HG02852 (cell line): ENCODE results near the gene CACNA2D2.

Source experiments
- ATAC-seq: cut with Tn5 transposase; IDR thresholded peaks from one replicate; pipeline ENCODE4 v1.9.1; 2021; ENCODE audit warnings: mild to moderate bottlenecking, moderate library complexity; ENCODE audit not compliant: unreplicated experiment

Gene CACNA2D2

GRCh38 chr3:50503504-50504342 is at the start of gene CACNA2D2:
TSS of gene CACNA2D2 (minus strand) at chr3:50503634. CDS start at chr3:50503423, 211 bp downstream.
- ATAC-seq = no peak

- ATAC-seq = no peak
Observed at GRCh38 chr3:50552598-50552997, 49.2 kb upstream of the CACNA2D2 start.

- ATAC-seq = no peak
Observed at GRCh38 chr3:50551681-50552435, 48.4 kb upstream of the CACNA2D2 start.

DNA sequence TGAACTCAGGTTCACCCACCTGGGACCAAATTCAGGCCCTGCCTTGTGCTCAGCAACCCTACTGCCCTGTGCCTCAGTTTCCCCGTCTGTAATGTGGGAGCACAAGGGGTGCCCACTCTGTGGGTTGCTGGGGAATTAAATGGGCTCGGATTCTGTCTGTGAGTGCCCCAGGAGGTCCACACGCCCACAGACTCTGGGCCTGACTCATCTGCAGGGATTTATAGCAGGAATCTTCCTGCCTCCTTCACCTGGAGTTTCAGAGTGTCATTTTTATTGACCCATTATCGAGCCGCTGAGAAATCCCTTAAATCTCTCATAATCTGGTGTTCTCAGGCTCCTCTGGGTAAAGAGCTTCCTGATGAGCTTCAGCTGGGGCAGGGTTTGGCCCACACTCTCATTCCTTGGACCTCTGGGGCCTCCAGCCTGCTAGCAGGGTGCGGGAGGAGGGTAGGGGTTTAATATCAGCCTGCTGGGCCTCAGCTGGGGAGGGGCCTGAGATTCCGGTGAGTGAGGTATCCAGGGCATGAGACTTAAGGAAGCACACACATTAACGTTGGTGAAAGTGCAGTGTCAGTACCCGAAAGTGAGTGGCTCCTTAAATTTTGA is 47.7 kb upstream of the CACNA2D2 start:
- no peak for ATAC-seq

GRCh38 chr3:50550079-50550736 is 46.8 kb upstream of the CACNA2D2 start:
- no peak for ATAC-seq

- ATAC-seq = no peak
Observed at GRCh38 chr3:50549226-50549625, 45.8 kb upstream of the CACNA2D2 start.

DNA sequence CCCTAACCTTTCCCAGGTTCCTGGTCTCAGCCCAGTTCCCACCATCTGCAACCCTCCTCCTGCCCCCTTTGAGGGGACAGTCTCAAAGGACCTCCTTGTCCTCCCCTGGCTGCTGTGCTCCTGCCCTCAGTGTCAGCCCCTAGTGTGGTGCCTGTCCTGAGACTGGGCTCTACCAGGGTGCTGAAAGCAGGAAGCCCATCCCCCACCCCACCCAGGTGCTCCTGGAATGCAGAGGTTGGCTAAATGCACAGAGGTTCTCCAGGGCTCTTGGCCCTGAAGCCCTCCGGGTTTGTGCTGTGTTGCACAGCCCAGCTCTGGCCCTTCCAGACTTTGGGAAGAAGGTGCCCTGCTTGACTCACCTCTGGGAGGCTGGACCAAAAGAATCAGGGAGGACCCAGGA is 42.3 kb upstream of the CACNA2D2 start:
- ATAC-seq = no peak

- ATAC-seq = no peak
Observed at GRCh38 chr3:50542177-50543034, 39.0 kb upstream of the CACNA2D2 start.

- ATAC-seq = no peak
Observed at GRCh38 chr3:50539356-50540286, 36.2 kb upstream of the CACNA2D2 start.

DNA sequence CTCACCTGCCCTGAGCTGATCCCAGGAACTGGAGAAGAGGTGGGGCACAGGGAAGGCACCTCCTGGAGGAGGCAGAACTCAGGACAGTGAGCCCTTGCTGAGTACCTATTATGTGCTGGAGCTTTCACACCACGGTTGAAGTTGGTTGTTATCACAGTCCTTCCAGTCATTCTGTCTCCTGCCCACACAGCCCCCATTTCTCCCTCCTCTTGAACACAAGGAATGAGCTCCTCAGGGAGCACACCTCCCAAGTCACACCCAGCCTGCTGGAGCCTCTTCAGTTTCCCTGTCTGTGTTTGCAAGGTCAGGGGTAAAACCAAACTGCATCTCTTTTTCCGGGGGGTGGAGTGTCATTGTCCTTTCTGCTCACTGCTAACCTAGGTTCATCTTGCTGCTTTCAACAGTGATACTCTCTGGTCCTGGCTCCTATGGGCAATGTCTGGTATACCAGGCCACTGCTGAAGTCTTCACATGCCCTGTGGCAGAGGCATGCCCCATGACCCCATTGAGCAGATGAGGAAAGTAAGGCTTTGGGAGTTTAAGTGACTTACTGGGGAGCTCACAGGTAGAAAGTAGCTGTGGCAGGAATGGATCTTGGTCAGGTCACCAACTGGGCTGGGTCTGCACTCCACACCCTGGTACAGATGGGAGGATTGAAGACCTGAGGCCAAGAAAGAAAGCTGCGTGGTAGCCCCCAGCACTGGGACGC is 34.1 kb upstream of the CACNA2D2 start:
- no peak for ATAC-seq

- no peak for ATAC-seq
Observed at GRCh38 chr3:50536471-50537180, 33.2 kb upstream of the CACNA2D2 start.

GRCh38 chr3:50534681-50535330 is 31.4 kb upstream of the CACNA2D2 start:
- ATAC-seq = no peak

DNA sequence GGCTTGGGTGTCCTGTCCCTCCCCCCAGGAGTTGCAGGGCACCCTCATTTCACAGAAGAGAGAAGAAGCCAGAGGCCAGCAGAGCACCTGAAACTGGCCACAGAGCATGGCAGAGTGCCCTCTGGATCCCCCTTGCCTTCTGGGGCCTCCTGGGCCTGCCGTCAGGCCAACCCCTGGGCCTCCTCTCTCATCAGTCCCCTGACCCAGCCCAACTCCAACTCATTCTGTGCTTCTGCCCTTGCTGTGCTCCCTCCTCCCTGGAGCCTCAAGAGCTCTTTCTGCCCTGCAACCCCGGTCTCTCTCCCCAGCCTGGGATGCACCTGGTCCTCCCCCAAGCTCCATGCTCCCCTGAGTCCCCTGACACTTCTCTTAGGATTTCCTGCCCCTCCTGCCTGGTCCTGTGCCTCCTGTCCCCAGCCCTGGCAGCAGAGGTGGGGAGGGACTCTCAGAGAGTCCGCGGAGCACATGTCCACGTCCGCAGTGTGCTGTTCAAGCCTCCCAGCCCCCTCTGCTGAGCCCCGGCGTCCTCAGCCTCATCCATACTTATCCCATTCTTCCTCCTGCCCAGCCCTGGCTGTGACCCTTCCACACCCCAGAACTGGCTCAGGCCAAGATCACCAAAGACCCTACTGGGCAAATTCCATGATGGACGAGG is 30.5 kb upstream of the CACNA2D2 start:
- ATAC-seq = no peak

GRCh38 chr3:50533316-50533715 is 29.9 kb upstream of the CACNA2D2 start:
- no peak for ATAC-seq

DNA sequence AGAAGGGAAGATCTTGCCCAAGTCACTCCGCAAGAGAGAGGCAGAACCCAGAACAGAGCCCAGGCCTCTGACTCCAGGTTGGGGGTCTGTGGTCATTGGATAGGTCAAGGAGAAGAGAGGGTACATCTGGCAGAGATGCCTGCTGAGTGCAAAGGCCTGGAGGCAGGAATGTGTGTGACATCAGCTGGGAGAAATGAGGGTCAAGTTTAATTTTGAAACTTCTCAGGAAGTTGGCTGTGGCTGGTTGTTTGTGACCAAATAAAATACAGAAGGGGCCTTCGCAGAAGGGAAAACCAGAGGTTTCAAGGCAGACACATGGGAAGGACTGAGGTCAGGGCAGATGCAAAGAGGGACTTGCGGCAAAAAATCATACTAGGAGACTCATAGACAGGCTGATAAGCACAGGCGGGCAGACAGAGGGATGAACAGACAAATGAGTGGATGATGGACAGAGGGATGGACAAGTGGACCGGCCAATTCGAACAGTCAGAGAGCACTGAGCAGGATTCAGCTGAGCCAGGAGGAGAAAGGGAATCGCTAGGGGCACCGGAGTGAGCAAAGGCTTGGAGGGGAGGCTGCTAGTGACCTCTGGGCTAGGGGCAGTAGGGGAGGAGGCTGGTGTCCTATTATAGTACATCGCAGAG is 28.8 kb upstream of the CACNA2D2 start:
- ATAC-seq = no peak

DNA sequence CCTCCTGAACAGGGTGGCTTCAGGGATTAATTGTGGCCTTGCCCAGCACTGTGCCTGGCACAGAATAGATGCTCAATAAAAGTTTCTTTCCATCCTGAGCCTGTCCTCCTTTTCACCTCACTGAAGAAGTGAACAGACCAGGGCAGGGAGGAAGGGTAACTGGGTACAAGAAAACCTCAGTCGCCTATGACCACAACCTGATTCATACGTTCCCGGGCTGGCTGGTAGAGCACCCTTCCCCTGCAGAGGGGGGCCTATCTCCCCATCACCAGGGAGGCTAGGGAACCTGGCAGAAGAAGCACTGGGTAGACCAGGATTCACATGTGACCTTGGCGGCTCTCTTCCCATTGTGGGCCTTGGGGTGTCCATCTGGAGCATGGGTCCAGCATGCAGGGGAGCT is 27.8 kb upstream of the CACNA2D2 start:
- ATAC-seq = no peak
